ENCODE results near the gene CATSPERD.

Gene CATSPERD

GRCh38 chr19:5772416-5772815 lies 52.0 kb downstream of the CATSPERD start:
- TF ChIP-seq RAD21 (IDR thresholded peaks at IDR 0.05; ENCODE audit: low read depth): no peak
- TF ChIP-seq REST (IDR thresholded peaks at IDR 0.05; ENCODE audit: low read depth): no peak
- TF ChIP-seq EGR1 (IDR thresholded peaks at IDR 0.05): no peak
- TF ChIP-seq TAF1 (IDR thresholded peaks at IDR 0.05; ENCODE audit: low read depth): no peak
- TF ChIP-seq NFIC (IDR thresholded peaks at IDR 0.05): no peak

GRCh38 chr19:5773276-5773675 lies 52.8 kb downstream of the CATSPERD start:
- no peak for TF ChIP-seq CREB1 (IDR thresholded peaks at IDR 0.05; ENCODE audit: low read depth)
- TF ChIP-seq ZBTB7A (IDR thresholded peaks at IDR 0.05; ENCODE audit: low read depth): no peak
- TF ChIP-seq TCF12 (IDR thresholded peaks at IDR 0.05; ENCODE audit: low read depth): no peak
- no peak for TF ChIP-seq YY1 (IDR thresholded peaks at IDR 0.05; ENCODE audit: low read depth)
- TF ChIP-seq MAX (IDR thresholded peaks at IDR 0.05): no peak
- TF ChIP-seq EP300 (IDR thresholded peaks at IDR 0.05; ENCODE audit: borderline replicate concordance): no peak
- TF ChIP-seq USF1 (IDR thresholded peaks at IDR 0.05): no peak
- no peak for TF ChIP-seq EGR1 (IDR thresholded peaks at IDR 0.05)
- TF ChIP-seq TEAD4 (IDR thresholded peaks at IDR 0.05): no peak

- TF ChIP-seq TCF12 (IDR thresholded peaks at IDR 0.05; ENCODE audit: low read depth) (no peak), CEBPB (IDR thresholded peaks at IDR 0.05) (no peak)
Observed at GRCh38 chr19:5774921-5775320, 54.5 kb downstream of the CATSPERD start.

GRCh38 chr19:5775668-5776309 lies 55.4 kb downstream of the CATSPERD start:
- TF ChIP-seq REST (IDR thresholded peaks at IDR 0.05; ENCODE audit: low read depth): no peak
- TF ChIP-seq CREB1 (IDR thresholded peaks at IDR 0.05; ENCODE audit: low read depth): no peak
- TF ChIP-seq TCF12 (IDR thresholded peaks at IDR 0.05; ENCODE audit: low read depth): no peak
- TF ChIP-seq ZBTB7A (IDR thresholded peaks at IDR 0.05; ENCODE audit: low read depth): no peak
- no peak for TF ChIP-seq CEBPB (IDR thresholded peaks at IDR 0.05)
- no peak for TF ChIP-seq EGR1 (IDR thresholded peaks at IDR 0.05)
- no peak for TF ChIP-seq NFIC (IDR thresholded peaks at IDR 0.05)
- TF ChIP-seq TEAD4 (IDR thresholded peaks at IDR 0.05): no peak
- no peak for TF ChIP-seq USF1 (IDR thresholded peaks at IDR 0.05)
- TF ChIP-seq RAD21 (IDR thresholded peaks at IDR 0.05; ENCODE audit: low read depth): no peak
- TF ChIP-seq TAF1 (IDR thresholded peaks at IDR 0.05; ENCODE audit: low read depth): no peak

GRCh38 chr19:5778402-5778801 lies 58.0 kb downstream of the CATSPERD start:
- TF ChIP-seq FOXM1 (IDR thresholded peaks at IDR 0.05; ENCODE audit: borderline replicate concordance, low read depth) (no peak), EGR1 (IDR thresholded peaks at IDR 0.05) (no peak), TEAD4 (IDR thresholded peaks at IDR 0.05) (no peak), ZBTB7A (IDR thresholded peaks at IDR 0.05; ENCODE audit: low read depth) (no peak), YY1 (IDR thresholded peaks at IDR 0.05; ENCODE audit: low read depth) (no peak), TCF12 (IDR thresholded peaks at IDR 0.05; ENCODE audit: low read depth) (no peak)

- TF ChIP-seq ZBTB7A (IDR thresholded peaks at IDR 0.05; ENCODE audit: low read depth) (no peak), NFIC (IDR thresholded peaks at IDR 0.05) (no peak), TCF12 (IDR thresholded peaks at IDR 0.05; ENCODE audit: low read depth) (no peak), RAD21 (IDR thresholded peaks at IDR 0.05; ENCODE audit: low read depth) (no peak)
Observed at GRCh38 chr19:5782322-5782721, 61.9 kb downstream of the CATSPERD start.
